Urinary bladder (tissue), 4 donors: Measurements from ENCODE around the gene AMACR. TPM values are rescaled to one million over a fixed set of nuclear protein-coding genes. Genes with fewer than 3 reads are reported as not detected.

ENCODE experiments used
- DNase-seq: peaks from one replicate; pipeline ENCODE4 v3.0.0-alpha.2; 2015; ENCODE audit errors: extremely low spot score
- H3K27ac ChIP-seq: one replicate; pipeline ENCODE4 v1.5.1; 2013; ENCODE audit warnings: low read depth, mild to moderate bottlenecking, moderate library complexity
- H3K36me3 ChIP-seq: one replicate; pipeline ENCODE4 v1.6.1; 2013; ENCODE audit warnings: mild to moderate bottlenecking, moderate library complexity; ENCODE audit not compliant: insufficient read depth
- H3K4me1 ChIP-seq: one replicate; pipeline ENCODE4 v1.6.1; 2013; ENCODE audit warnings: mild to moderate bottlenecking, moderate library complexity; ENCODE audit not compliant: insufficient read depth
- H3K4me3 ChIP-seq: one replicate; pipeline ENCODE4 v1.5.1; 2013; ENCODE audit warnings: low read depth, low read length
- WGBS: extraction: QIAGEN DNeasy Blood & Tissue Kit; methylation state at CpG from one replicate; pipeline ENCODE4 v1.1.7; 2013; 5-methylcytosine and 5-hydroxymethylcytosine counted together
- polyA plus RNA-seq: library from polyadenylated mRNA; stranded (reverse); fragments of 200-250 nt; gene quantifications from one replicate; pipeline ENCODE4 v1.2.3, GENCODE V29; 2013
- total RNA-seq: library from RNA; depleted of rRNA; stranded (reverse); fragments of >200 nt; gene quantifications from one replicate; pipeline ENCODE4 v1.2.3, GENCODE V29; 2014
- donor health status: healthy with polysubstance abuse.
- donor health status: healthy.

AMACR gene
- total RNA-seq (16.2 TPM), polyA plus RNA-seq (11.9 TPM)

DNA sequence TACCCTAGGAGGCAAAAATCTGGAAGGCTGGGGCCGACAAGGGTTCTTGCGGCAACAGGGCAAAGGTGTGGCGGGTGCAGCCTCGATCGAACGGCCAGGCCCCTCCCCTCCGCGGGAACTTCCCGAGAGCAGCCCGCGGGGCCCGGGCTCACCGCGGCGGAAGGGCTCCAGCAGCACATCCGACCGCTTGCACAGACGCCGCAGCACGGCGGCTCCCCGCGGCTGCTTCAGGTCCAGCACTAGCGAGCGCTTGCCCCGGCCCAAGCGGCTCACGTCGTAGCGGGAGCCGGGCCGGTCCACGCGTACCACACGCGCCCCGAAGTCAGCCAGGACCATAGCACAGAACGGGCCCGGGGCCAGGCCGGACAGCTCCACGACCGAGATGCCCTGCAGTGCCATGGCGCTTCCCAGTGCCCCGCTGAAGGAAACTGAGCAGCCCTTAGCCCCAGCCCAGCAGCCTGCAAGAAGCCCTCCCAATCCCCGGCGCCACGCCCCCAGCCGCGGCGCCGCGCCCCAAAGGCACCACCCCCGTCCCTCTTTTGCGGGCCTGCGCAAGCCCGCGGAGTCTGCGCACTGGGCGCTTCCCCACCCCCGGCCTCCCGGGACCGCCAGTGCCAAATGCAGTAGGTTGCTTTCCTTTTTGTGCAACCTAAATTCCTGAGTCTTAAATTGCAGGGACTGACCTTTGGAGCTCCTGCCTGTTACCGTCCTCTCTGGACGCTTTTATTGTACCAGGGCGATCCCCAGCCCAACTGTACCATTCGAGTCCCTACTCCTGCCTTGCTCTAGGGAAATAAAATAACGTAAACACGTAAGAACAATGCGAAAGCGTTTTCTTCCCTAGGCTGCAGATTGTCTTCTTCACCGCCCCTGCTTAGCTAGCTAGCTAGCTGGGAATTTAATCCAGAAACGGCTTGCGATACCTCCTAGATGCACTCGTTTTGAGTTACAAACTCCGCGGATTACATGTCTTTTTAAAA, at the start of gene AMACR:
AMACR (minus strand) TSS at position 430 of the 980 bp plus-strand sequence; CDS start at position 399, 31 bp downstream.
- Histone ChIP-seq H3K36me3 (no peaks in the 10 kb centered on the region), H3K27ac (peak within 1 kb of the TSS; percentile 89), H3K4me3 (peak within 1 kb of the TSS; percentile 55), H3K4me1 (no peaks in the 10 kb centered on the region)
- DNase-seq = peak; percentile 88
- under 1% methylated on average over 76 of the region's 76 CpGs for WGBS

DNA sequence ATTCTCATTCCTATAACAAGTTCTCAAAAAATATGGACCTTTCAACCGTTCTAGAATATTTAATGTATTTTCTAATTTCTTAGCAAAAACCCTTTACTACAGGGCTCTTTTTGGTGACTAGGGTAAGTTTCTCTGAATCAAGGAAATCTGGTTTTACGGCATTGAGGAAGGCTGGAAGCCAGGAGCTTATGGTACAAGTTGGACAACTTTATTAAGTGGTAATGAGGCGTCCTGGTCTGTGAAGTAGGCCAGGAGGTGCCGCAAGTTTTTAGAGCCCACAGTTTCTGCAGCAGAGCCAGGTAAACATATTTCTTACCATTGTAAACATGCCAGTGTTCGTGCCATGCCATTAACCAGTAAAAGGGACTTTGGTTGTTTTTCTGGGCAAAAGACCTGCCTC, 49.7 kb upstream of the AMACR start:
- Histone ChIP-seq H3K4me3 (no peak overlapping the region), H3K36me3 (no peaks in the 10 kb centered on the region), H3K4me1 (no peaks in the 10 kb centered on the region), H3K27ac (no peak overlapping the region)
- 91% methylated on average over 5 of the region's 5 CpGs for WGBS
- no peak for DNase-seq

DNA sequence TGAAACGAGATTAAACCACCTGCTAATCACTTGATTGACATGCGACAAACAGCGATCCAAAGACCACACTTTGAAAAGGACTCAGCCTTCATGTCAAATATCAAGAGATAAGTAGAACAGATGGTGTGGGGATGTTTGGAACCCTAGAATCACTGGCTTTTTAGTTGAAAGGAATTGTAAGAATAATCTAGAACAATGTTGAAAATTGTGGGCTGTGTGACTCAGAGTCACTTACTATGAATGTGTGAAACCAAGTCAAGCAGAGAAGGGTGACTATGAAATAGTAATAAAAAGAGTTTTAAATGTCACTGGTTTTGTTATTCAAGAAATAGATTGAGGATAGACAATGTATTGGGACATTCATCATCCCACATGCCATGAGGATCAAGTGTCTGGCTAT, 49.3 kb upstream of the AMACR start:
- H3K36me3 ChIP-seq = no peaks in the 10 kb centered on the region
- DNase-seq = no peak
- no peak overlapping the region for H3K4me3 ChIP-seq
- WGBS = 97% methylated on average over 3 of the region's 3 CpGs
- no peak overlapping the region for H3K27ac ChIP-seq
- H3K4me1 ChIP-seq = no peaks in the 10 kb centered on the region

DNA sequence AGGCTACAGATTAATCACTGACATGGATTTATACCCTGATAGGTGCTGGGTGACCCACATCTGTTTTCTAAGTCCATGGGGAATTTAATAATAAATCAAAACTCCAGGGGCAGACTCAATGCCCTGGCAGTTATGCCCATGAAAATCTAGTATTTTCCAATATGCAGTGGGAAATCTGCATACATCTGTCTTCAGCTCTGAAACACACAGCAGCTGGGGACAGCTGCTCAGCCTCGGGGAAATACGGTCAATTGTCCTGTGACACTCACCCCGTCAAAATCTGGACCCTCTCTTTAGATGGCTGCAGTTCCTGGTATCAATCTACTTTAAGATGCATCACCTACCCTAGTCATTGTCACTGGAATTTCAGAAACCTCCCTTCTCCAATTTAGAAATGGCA, 47.8 kb upstream of the AMACR start:
- Histone ChIP-seq H3K4me1 (no peaks in the 10 kb centered on the region), H3K4me3 (no peak overlapping the region), H3K36me3 (no peaks in the 10 kb centered on the region), H3K27ac (no peak overlapping the region)
- no peak for DNase-seq
- WGBS = 62% methylated on average over 3 of the region's 3 CpGs

DNA sequence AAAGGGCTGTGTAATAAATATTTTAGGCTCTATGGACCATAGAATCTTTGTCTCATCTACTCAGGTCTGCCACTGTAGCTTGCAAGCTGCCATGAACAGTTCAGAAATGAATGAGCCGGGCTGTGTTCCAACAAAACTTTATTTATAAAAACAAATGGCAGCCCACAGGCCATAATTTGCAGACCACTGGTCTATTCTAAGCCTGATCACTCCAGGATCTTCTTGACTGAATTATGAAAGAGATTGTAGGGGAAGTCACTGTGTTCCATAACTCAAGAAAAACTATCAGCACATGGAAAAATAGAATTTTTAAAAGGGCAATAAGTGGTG, 46.5 kb upstream of the AMACR start:
- H3K4me1 ChIP-seq = no peaks in the 10 kb centered on the region
- no peak overlapping the region for H3K4me3 ChIP-seq
- WGBS = 83% methylated on average over 1 of the region's 1 CpG
- no peak for DNase-seq
- no peaks in the 10 kb centered on the region for H3K36me3 ChIP-seq
- no peak overlapping the region for H3K27ac ChIP-seq

DNA sequence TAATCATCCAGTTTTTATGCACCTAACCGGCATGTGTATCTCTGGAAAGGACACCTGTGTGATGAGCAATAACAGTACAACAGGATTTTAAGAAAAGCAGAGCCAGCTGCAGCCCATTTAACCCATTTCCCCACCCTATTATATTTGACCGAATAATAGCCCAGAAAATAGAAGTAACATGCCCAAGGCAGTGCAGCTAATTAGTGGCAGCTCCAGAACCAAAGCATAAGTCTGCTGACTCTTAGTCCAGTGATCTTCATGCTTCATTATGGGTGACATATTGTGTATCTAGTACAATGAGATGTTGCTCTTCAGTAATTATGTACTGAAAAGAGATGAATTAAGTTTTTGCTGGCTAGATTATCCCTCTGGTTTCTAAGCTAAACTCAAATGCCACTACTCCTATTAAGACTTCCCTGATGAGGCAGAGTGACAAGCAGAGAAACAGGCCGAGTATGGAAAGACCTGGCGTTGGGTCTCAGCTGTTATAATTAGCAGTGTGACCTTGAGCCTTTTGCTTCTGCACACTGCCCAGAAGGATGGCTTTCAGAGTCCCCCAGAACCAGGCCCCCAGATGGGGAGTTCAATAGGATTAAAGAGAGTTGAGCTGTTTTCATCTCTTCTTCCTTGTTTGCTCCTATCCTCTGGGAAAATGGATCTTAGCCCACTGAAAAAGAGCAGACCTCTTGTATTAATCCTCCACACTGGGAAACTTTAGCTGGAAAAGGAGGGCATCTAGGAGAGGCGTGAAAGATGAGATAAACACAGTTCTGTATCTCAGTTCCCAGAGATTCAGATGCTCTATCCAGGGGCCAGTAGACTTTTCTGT, 45.9 kb upstream of the AMACR start:
- Histone ChIP-seq H3K4me1 (no peaks in the 10 kb centered on the region), H3K36me3 (no peaks in the 10 kb centered on the region), H3K4me3 (no peak overlapping the region), H3K27ac (no peak overlapping the region)
- DNase-seq = no peak
- 74% methylated on average over 5 of the region's 5 CpGs for WGBS

DNA sequence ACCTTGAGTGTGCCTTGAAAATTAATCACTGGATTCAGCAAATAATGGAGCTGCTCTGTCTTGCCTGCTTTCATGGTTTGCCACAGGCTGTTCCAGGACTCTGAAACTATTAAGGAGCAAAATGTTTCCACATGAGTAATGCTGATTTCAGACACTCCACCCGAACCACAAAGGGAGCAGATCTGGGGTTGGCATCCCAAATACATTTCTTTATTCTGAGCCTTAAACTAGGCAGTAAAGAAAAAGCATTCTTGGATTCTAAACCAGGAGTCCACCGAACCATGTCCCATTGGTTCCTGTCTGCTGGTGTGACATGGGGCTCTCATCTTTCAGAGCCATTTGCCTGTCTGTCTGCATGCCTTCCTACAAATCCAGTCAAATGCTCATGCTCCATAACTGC, 45.3 kb upstream of the AMACR start:
- Histone ChIP-seq H3K4me3 (no peak overlapping the region), H3K36me3 (no peaks in the 10 kb centered on the region), H3K27ac (no peak overlapping the region), H3K4me1 (no peaks in the 10 kb centered on the region)
- DNase-seq = no peak
- 52% methylated on average over 2 of the region's 2 CpGs for WGBS

DNA sequence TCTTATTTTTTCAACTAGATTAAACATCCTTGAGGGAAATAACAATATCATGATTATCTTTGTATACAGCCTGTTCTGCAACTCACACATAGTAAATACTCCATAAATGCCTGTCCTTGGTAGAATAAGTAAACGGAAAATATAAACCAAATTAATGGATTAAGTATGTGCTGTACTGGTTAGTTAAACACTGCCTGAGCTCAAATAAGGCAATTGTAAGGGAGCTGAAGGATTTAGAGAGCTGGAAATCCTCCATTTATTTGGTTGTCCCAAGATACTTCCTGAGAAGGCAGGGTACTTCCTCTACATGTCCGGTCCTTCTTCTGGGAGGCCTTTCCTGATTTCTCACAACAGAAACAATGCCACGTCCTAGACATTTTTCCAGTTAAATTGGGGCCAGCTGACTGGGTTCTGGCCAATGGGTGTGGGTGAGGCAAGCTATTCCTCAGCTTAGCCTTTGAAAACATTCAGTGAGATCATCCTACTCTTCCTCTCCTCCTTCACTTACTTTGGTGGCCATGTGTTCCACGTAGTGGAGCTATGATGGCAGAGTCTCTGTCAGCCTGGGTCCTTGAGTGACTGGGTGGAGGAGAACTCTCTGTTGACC, 43.6 kb upstream of the AMACR start:
- DNase-seq = no peak
- WGBS = 84% methylated on average over 4 of the region's 4 CpGs
- no peaks in the 10 kb centered on the region for H3K4me1 ChIP-seq

DNA sequence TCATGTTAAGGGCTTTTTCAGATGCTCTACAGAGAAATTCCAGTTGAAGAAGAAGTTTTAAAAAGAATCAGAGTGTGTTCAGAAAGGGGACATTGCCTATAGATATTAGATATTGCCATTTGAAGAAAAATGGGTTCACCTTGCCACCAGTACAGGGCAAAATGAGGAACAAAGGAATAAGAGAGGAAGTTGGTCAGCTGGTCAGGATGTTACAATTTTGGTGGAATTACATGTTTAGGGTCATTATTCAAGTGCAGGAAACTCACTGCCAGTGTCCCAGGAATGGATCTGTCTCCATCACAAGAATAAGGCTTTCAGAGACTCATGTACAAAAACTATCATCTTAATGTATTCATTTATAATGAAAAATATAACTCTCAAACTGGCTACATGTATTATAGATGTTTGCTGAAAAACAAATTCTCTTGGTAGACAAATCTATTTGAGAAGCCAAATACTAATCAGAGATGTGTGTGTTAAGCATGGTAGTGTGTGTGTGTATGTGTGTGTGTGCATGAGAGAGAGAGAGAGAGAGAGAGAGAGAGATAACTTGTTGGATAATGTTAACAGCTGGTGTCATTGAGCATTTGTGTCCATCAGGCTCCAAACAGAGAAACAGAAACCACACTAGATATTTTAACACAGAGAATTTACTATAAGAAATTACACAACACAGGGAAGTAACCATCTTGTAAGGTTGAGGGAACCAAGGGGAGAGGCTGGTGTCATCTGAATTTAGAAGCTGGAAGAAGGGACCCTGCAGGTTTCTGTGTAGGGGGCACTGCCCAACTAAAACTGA, 40.1 kb upstream of the AMACR start:
- Histone ChIP-seq H3K36me3 (no peaks in the 10 kb centered on the region), H3K4me1 (no peaks in the 10 kb centered on the region), H3K4me3 (no peak overlapping the region), H3K27ac (no peak overlapping the region)
- DNase-seq = no peak

More for the DNA sequence above, 43.6 kb upstream of the AMACR start:
- Histone ChIP-seq H3K4me3 (no peak overlapping the region), H3K36me3 (no peaks in the 10 kb centered on the region), H3K27ac (no peak overlapping the region)

DNA sequence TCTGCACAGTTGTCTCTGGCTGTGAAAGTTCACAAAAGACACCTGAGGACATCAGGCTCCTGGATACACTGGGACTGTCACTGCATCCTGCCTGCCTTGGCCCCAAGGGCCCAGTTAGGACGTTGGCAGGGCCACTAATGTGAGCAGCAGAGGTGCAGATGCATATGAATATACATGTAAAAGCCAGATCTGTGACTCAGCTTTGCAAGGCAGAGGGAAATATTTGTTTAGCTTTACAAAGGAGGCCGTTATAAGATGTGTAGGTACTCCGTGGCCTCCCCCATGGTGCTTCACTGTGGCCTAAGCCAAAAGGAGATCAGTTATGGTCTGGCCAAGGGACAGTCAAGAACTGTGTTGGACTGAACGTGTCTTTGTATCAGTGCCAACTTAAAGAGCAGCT, 39.3 kb upstream of the AMACR start:
- 88% methylated on average over 4 of the region's 4 CpGs for WGBS
- no peaks in the 10 kb centered on the region for H3K36me3 ChIP-seq
- H3K4me1 ChIP-seq = no peaks in the 10 kb centered on the region
- H3K27ac ChIP-seq = no peak overlapping the region
- H3K4me3 ChIP-seq = no peak overlapping the region
- DNase-seq = no peak

DNA sequence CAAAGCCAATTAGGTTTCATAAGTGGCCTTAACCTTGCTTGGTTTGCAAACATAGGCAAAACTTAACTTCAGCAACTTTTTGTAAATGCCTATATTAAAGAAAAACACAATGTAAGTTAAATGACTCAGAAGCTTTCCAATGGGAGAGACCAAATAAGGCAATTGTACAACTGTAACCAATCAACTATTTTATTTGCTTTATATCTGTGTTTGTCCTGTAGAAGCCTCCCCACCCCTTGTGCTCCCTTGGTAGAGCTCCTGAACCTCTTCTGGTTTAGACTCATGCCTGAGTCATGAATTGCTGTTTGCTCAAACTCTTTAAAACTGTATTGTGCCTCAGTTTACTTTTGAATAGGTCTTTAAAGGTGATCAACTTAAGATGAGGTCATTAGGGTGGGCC, 38.1 kb upstream of the AMACR start:
- Histone ChIP-seq H3K4me1 (no peaks in the 10 kb centered on the region), H3K27ac (no peak overlapping the region), H3K4me3 (no peak overlapping the region), H3K36me3 (no peaks in the 10 kb centered on the region)
- no peak for DNase-seq

DNA sequence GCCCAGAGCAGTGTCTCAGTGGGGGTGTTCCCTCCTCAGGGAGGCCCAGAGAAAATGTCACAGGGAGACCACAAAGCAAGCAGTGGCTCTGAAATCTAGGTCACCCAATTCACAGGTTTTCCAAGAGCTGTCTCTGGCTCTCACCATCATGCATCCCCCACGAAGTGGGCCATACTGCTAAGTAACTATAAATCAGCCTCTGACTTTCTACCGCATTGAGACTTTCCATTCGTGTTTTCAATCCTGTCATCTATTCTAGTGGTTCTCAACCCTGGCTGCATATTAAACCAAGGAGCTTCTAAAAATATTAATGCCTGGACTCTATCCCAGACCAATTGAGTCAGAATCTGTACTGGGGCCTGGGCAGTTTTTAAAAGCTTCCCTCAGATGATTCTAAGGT, 37.2 kb upstream of the AMACR start:
- Histone ChIP-seq H3K36me3 (no peaks in the 10 kb centered on the region), H3K4me1 (no peaks in the 10 kb centered on the region), H3K27ac (no peak overlapping the region), H3K4me3 (no peak overlapping the region)
- WGBS = 48% methylated on average over 3 of the region's 3 CpGs
- no peak for DNase-seq
